Keratinocyte (primary cell): ENCODE data around the gene KRIT1. TPM values are rescaled to one million over a fixed set of nuclear protein-coding genes. Genes with fewer than 3 reads are reported as not detected.

Source experiments
- DNase-seq: peaks from one replicate; pipeline ENCODE4 v3.0.0-alpha.2; 2011; ENCODE audit warnings: low read depth, missing footprints, low spot score
- FAIRE-seq: peaks from 2 replicates; lab custom pipeline; 2011; peaks lifted over from hg19 to GRCh38; lab: Jason Lieb, UNC
- H2AFZ ChIP-seq: 2 replicates; pipeline ENCODE4 v1.6.0; 2012; ENCODE audit warnings: low read length, control low read depth, inconsistent platforms; ENCODE audit not compliant: control insufficient read depth
- H3K27ac ChIP-seq: 2 replicates; pipeline ENCODE4 v1.5.1; 2011; ENCODE audit warnings: low read length; ENCODE audit not compliant: control insufficient read depth, insufficient read depth
- H3K27me3 ChIP-seq: 3 replicates; pipeline ENCODE4 v1.6.0; 2011; ENCODE audit warnings: low read length; ENCODE audit not compliant: control insufficient read depth, insufficient read depth; ENCODE audit errors: extremely low read depth
- H3K36me3 ChIP-seq, 2 experiments: 2 replicates in 1 of 2; 3 replicates in 1 of 2; pipeline ENCODE4 v1.5.1; 2011; ENCODE audit warnings: low read length in 2 of 2, mild to moderate bottlenecking in 1 of 2; ENCODE audit not compliant: control insufficient read depth in 2 of 2, insufficient read depth in 2 of 2; ENCODE audit errors: extremely low read depth in 1 of 2
- H3K4me1 ChIP-seq: 3 replicates; pipeline ENCODE4 v1.5.1; 2011; ENCODE audit warnings: low read length; ENCODE audit not compliant: control insufficient read depth, insufficient read depth; ENCODE audit errors: extremely low read depth
- H3K4me2 ChIP-seq: 3 replicates; pipeline ENCODE4 v1.6.0; 2011; ENCODE audit warnings: low read depth, low read length; ENCODE audit not compliant: control insufficient read depth, insufficient read depth; ENCODE audit errors: extremely low read depth
- H3K4me3 ChIP-seq, 3 experiments: fragments of 200-600 bp in 1 of 3; sonication (generic) in 1 of 3; 2 replicates in 2 of 3; 3 replicates in 1 of 3; pipeline ENCODE4 v1.5.1; 2011 to 2016; ENCODE audit warnings: low read length in 3 of 3, mild to moderate bottlenecking in 3 of 3, control low read depth in 2 of 3, inconsistent platforms in 1 of 3, low read depth in 1 of 3, mixed read lengths in 1 of 3, mixed run types in 1 of 3, moderate library complexity in 1 of 3; ENCODE audit not compliant: control insufficient read depth in 2 of 3, insufficient read depth in 2 of 3; ENCODE audit errors: extremely low read depth in 1 of 3
- H3K79me2 ChIP-seq: 2 replicates; pipeline ENCODE4 v1.6.0; 2012; ENCODE audit warnings: low read length; ENCODE audit not compliant: control insufficient read depth, insufficient read depth
- H3K9ac ChIP-seq: 3 replicates; pipeline ENCODE4 v1.6.0; 2011; ENCODE audit warnings: low read length; ENCODE audit not compliant: control insufficient read depth, insufficient read depth; ENCODE audit errors: extremely low read depth
- H3K9me1 ChIP-seq: 3 replicates; pipeline ENCODE4 v1.6.0; 2011; ENCODE audit warnings: low read length; ENCODE audit not compliant: control insufficient read depth, insufficient read depth; ENCODE audit errors: extremely low read depth
- H3K9me3 ChIP-seq: 2 replicates; pipeline ENCODE4 v1.5.1; 2012; ENCODE audit warnings: low read depth, low read length; ENCODE audit not compliant: control insufficient read depth
- H4K20me1 ChIP-seq: 3 replicates; pipeline ENCODE4 v1.6.0; 2011; ENCODE audit warnings: low read length; ENCODE audit not compliant: control insufficient read depth, insufficient read depth; ENCODE audit errors: extremely low read depth
- CTCF ChIP-seq, 3 experiments: IDR thresholded peaks in 1 of 3; conservative IDR thresholded peaks in 1 of 3; optimal IDR thresholded peaks in 1 of 3; 2 replicates in 2 of 3; 3 replicates in 1 of 3; pipeline versions ENCODE3 to v1.5.1; 2011; ENCODE audit warnings: low read length in 3 of 3, mild to moderate bottlenecking in 3 of 3, moderate library complexity in 2 of 3, control low read depth in 1 of 3, inconsistent platforms in 1 of 3; ENCODE audit not compliant: insufficient read depth in 2 of 3; ENCODE audit errors: extremely low read depth in 1 of 3
- EZH2 ChIP-seq: IDR thresholded peaks from one replicate; pipeline ENCODE4 v1.6.1; 2012; ENCODE audit warnings: inconsistent platforms, mild to moderate bottlenecking, low read length, moderate library complexity
- dilution Hi-C: fragments of 300-500 bp; cut with MboI; formaldehyde crosslinking; loops from one replicate; pipeline ENCODE4 v1.7.0; 2020; ENCODE audit warnings: low sequenced_read_pairs; ENCODE audit not compliant: extremely low pct_ligation_motif_present
- polyA plus RNA-seq, 5 experiments: library from polyadenylated mRNA; depleted of rRNA in 3 of 5; stranded (reverse) in 3 of 5; stranded (forward) in 1 of 5; unstranded in 1 of 5; fragments of >200 nt; gene quantifications; 1 replicate in 1 of 5; 2 replicates in 3 of 5; 3 replicates in 1 of 5; pipeline versions ENCODE4 v1.2.1 to v1.2.3, GENCODE V29; 2011 to 2012; ENCODE audit warnings: missing spikeins in 2 of 5, low read depth in 1 of 5, low replicate concordance in 1 of 5

The KRIT1 gene
- polyA plus RNA-seq, 1 donor (not counting 4 experiments of a cell fraction or from before 2014, with no cell fraction given), result 39.5 TPM

GRCh38 chr7:92161271-92161670, 84.4 kb downstream of the KRIT1 start:
- H3K27me3 ChIP-seq, result no peaks in the 10 kb centered on the region
- no peaks in the 10 kb centered on the region for H3K9me1 ChIP-seq
- H3K36me3 ChIP-seq, result no peaks in the 10 kb centered on the region
- H3K4me2 ChIP-seq, result no peak overlapping the region
- no peak overlapping the region for H2AFZ ChIP-seq
- no peaks in the 10 kb centered on the region for H3K9me3 ChIP-seq
- H3K4me1 ChIP-seq, result peaks cover 4% of the 10 kb centered on the region
- dilution Hi-C loops, result no loop called here
- no peak for TF ChIP-seq EZH2
- TF ChIP-seq CTCF (optimal IDR thresholded peaks at IDR 0.05 in 1 of 3, IDR thresholded peaks at IDR 0.05 in 1 of 3, conservative IDR thresholded peaks at IDR 0.05 in 1 of 3; ENCODE audit: extremely low read depth in 1 of 3, insufficient read depth in 2 of 3, low read length in 3 of 3), result no peak
- no peak overlapping the region for H3K27ac ChIP-seq
- H3K9ac ChIP-seq, result no peak overlapping the region
- H4K20me1 ChIP-seq, result no peaks in the 10 kb centered on the region
- no peak for FAIRE-seq
- no peak for DNase-seq
- H3K4me3 ChIP-seq, result no peak overlapping the region
- H3K79me2 ChIP-seq, result no peaks in the 10 kb centered on the region

GRCh38 chr7:92158660-92159575, 86.8 kb downstream of the KRIT1 start:
- H4K20me1 ChIP-seq, result no peaks in the 10 kb centered on the region
- dilution Hi-C loops, result no loop called here
- no peak overlapping the region for H2AFZ ChIP-seq
- no peak overlapping the region for H3K4me2 ChIP-seq
- no peaks in the 10 kb centered on the region for H3K9me1 ChIP-seq
- H3K79me2 ChIP-seq, result no peaks in the 10 kb centered on the region
- H3K27ac ChIP-seq, result no peak overlapping the region
- DNase-seq (no peak), FAIRE-seq (no peak)
- H3K9ac ChIP-seq, result no peak overlapping the region
- no peaks in the 10 kb centered on the region for H3K9me3 ChIP-seq
- peaks cover 4% of the 10 kb centered on the region for H3K4me1 ChIP-seq
- TF ChIP-seq CTCF (optimal IDR thresholded peaks at IDR 0.05 in 1 of 3, IDR thresholded peaks at IDR 0.05 in 1 of 3, conservative IDR thresholded peaks at IDR 0.05 in 1 of 3; ENCODE audit: extremely low read depth in 1 of 3, insufficient read depth in 2 of 3, low read length in 3 of 3) (no peak), EZH2 (no peak)
- no peaks in the 10 kb centered on the region for H3K36me3 ChIP-seq
- no peak overlapping the region for H3K4me3 ChIP-seq
- H3K27me3 ChIP-seq, result no peaks in the 10 kb centered on the region
